Measurements from ENCODE around the gene ITSN1.
"Not testable (repeated sequence)": the region's sequence is repeated elsewhere in the genome, so short reads cannot be mapped to it uniquely, and the experiment has no call there.

The ITSN1 gene

GRCh38 chr21:33619726-33620125, 22.6 kb upstream of the ITSN1 start:
- DNase-seq (ENCODE audit: extremely low read depth, insufficient read length) = no peak
- Histone ChIP-seq H3K27me3 (replicated peaks; ENCODE audit: control insufficient read depth, insufficient read depth, low read length) (no peaks in the 10 kb centered on the region), H3K36me3 (ENCODE audit: control insufficient read depth, insufficient read depth, low read length) (no peaks in the 10 kb centered on the region; the same call in 1 of the 2 replicates), H3K4me3 (replicated peaks; ENCODE audit: low read depth, low read length) (no peak overlapping the region)
- no peak for TF ChIP-seq CTCF (IDR thresholded peaks at IDR 0.05; ENCODE audit: insufficient read depth, low read length, poor library complexity, severe bottlenecking)

GRCh38 chr21:33622253-33622652, 20.0 kb upstream of the ITSN1 start:
- TF ChIP-seq CTCF (IDR thresholded peaks at IDR 0.05; ENCODE audit: insufficient read depth, low read length, poor library complexity, severe bottlenecking) = no peak
- no peak overlapping the region for H3K4me3 ChIP-seq (replicated peaks; ENCODE audit: low read depth, low read length)
- DNase-seq (ENCODE audit: extremely low read depth, insufficient read length) = no peak
- H3K36me3 ChIP-seq (ENCODE audit: control insufficient read depth, insufficient read depth, low read length) = no peaks in the 10 kb centered on the region; the same call in 1 of the 2 replicates
- no peaks in the 10 kb centered on the region for H3K27me3 ChIP-seq (replicated peaks; ENCODE audit: control insufficient read depth, insufficient read depth, low read length)

GRCh38 chr21:33626151-33626550, 16.1 kb upstream of the ITSN1 start:
- not testable (repeated sequence) for H3K4me3 ChIP-seq (replicated peaks; ENCODE audit: low read depth, low read length); DNase-seq (ENCODE audit: extremely low read depth, insufficient read length); H3K36me3 ChIP-seq (ENCODE audit: control insufficient read depth, insufficient read depth, low read length); H3K27me3 ChIP-seq (replicated peaks; ENCODE audit: control insufficient read depth, insufficient read depth, low read length)

GRCh38 chr21:33634254-33634653, 8.0 kb upstream of the ITSN1 start:
- Histone ChIP-seq H3K36me3 (ENCODE audit: control insufficient read depth, insufficient read depth, low read length) (peaks cover 2% of the 10 kb centered on the region; the same call in 1 of the 2 replicates), H3K4me3 (replicated peaks; ENCODE audit: low read depth, low read length) (no peak overlapping the region), H3K27me3 (replicated peaks; ENCODE audit: control insufficient read depth, insufficient read depth, low read length) (no peaks in the 10 kb centered on the region)
- no peak for DNase-seq (ENCODE audit: extremely low read depth, insufficient read length)
- TF ChIP-seq CTCF (IDR thresholded peaks at IDR 0.05; ENCODE audit: insufficient read depth, low read length, poor library complexity, severe bottlenecking) = no peak

GRCh38 chr21:33640697-33641351, 1.5 kb upstream of the ITSN1 start:
- Histone ChIP-seq H3K36me3 (ENCODE audit: control insufficient read depth, insufficient read depth, low read length) (no peaks in the 10 kb centered on the region), H3K27me3 (replicated peaks; ENCODE audit: control insufficient read depth, insufficient read depth, low read length) (no peaks in the 10 kb centered on the region), H3K4me3 (replicated peaks; ENCODE audit: low read depth, low read length) (peak overlapping the region; percentile 78)
- TF ChIP-seq CTCF (IDR thresholded peaks at IDR 0.05; ENCODE audit: insufficient read depth, low read length, poor library complexity, severe bottlenecking) = no peak
- DNase-seq (ENCODE audit: extremely low read depth, insufficient read length) = no peak

GRCh38 chr21:33641352-33642026, 812 bp upstream of the ITSN1 start, which contains the start of gene CRYZL1:
CRYZL1 (minus strand) TSS chr21:33641741; CDS start chr21:33631551, 10,190 bp downstream.
- Histone ChIP-seq H3K27me3 (replicated peaks; ENCODE audit: control insufficient read depth, insufficient read depth, low read length) (no peaks in the 10 kb centered on the region), H3K36me3 (ENCODE audit: control insufficient read depth, insufficient read depth, low read length) (no peaks in the 10 kb centered on the region), H3K4me3 (replicated peaks; ENCODE audit: low read depth, low read length) (peak within 1 kb of the TSS; percentile 88)
- no peak for TF ChIP-seq CTCF (IDR thresholded peaks at IDR 0.05; ENCODE audit: insufficient read depth, low read length, poor library complexity, severe bottlenecking)
- DNase-seq (ENCODE audit: extremely low read depth, insufficient read length) = peak; percentile 99

Measured in GM06990 (cell line).